CD4-positive, CD25-positive, alpha-beta regulatory T cell (primary cell): ENCODE measurements around the gene ASCL2. TPM values are rescaled to one million over a fixed set of nuclear protein-coding genes. Genes with fewer than 3 reads are reported as not detected.
A peak's percentile ranks its signal among the peaks of the same experiment; 100 is the strongest.

Source experiments
- ATAC-seq, 2 donors: fragments of 150-1000 bp; cut with Tn5 transposase; one replicate each; pipeline ENCODE4 v1.10.0; 2021; ENCODE audit warnings: low read depth in 2 of 2, moderate number of reproducible peaks in 2 of 2, moderate library complexity in 1 of 2
- DNase-seq, 3 donors: peaks; one replicate each; pipeline versions ENCODE4 v3.0.0 to v3.0.0-alpha.2; 2012 to 2022; ENCODE audit warnings: mixed read lengths in 1 of 3
- H3K27ac ChIP-seq: one replicate; pipeline ENCODE4 v1.7.0; 2013; ENCODE audit warnings: mild to moderate bottlenecking, low read length; ENCODE audit not compliant: insufficient read depth, poor library complexity, severe bottlenecking
- H3K27me3 ChIP-seq: one replicate; pipeline ENCODE4 v1.7.0; 2013; ENCODE audit warnings: low read length; ENCODE audit not compliant: control insufficient read depth, insufficient read depth
- H3K36me3 ChIP-seq: one replicate; pipeline ENCODE4 v1.7.0; 2013; ENCODE audit warnings: mild to moderate bottlenecking, low read length, moderate library complexity; ENCODE audit not compliant: control insufficient read depth, insufficient read depth
- H3K4me1 ChIP-seq: 2 replicates; pipeline ENCODE4 v1.7.0; 2013; ENCODE audit warnings: mild to moderate bottlenecking, low read length; ENCODE audit not compliant: insufficient read depth, control insufficient read depth, poor library complexity, severe bottlenecking
- H3K4me3 ChIP-seq: one replicate; pipeline ENCODE4 v1.7.0; 2013; ENCODE audit warnings: low read depth, mild to moderate bottlenecking, low read length, moderate library complexity
- H3K9me3 ChIP-seq, 2 experiments: 1 replicate in 1 of 2; 2 replicates in 1 of 2; pipeline ENCODE4 v1.7.0; 2013; ENCODE audit warnings: low read length in 2 of 2, mild to moderate bottlenecking in 1 of 2, moderate library complexity in 1 of 2; ENCODE audit not compliant: control insufficient read depth in 2 of 2
- H3K27ac Mint-ChIP-seq, 3 donors: one replicate each; pipeline ENCODE4 v1.8.0; 2020 to 2022; ENCODE audit warnings: mild to moderate bottlenecking in 3 of 3, mixed read lengths in 3 of 3, moderate library complexity in 2 of 3
- H3K27me3 Mint-ChIP-seq: one replicate; pipeline ENCODE4 v1.8.0; 2022; ENCODE audit warnings: mild to moderate bottlenecking, mixed read lengths
- H3K36me3 Mint-ChIP-seq: one replicate; pipeline ENCODE4 v1.8.0; 2020; ENCODE audit warnings: mixed read lengths
- H3K4me1 Mint-ChIP-seq, 4 donors: one replicate each; pipeline ENCODE4 v1.8.0; 2020 to 2022; ENCODE audit warnings: mixed read lengths in 4 of 4, mild to moderate bottlenecking in 1 of 4
- H3K4me3 Mint-ChIP-seq, 4 donors: one replicate each; pipeline ENCODE4 v1.8.0; 2020 to 2022; ENCODE audit warnings: mild to moderate bottlenecking in 4 of 4, mixed read lengths in 4 of 4, moderate library complexity in 3 of 4
- H3K9me3 Mint-ChIP-seq, 7 donors: one replicate each; pipeline ENCODE4 v1.8.0; 2020 to 2022; ENCODE audit warnings: mixed read lengths in 7 of 7, mild to moderate bottlenecking in 3 of 7, moderate library complexity in 2 of 7
- polyA plus RNA-seq, 4 donors: library from polyadenylated mRNA; unstranded; fragments of 300-500 nt; fragmentation: Illumina TruSeq; gene quantifications; one replicate each; pipeline ENCODE4 v1.2.3, GENCODE V29; 2021
- total RNA-seq: library from RNA; stranded (reverse); gene quantifications from one replicate; pipeline ENCODE4 v1.2.3, GENCODE V29; 2022

The ASCL2 gene
- total and polyA plus RNA-seq, 5 donors from 2014 or later = 0.13 to 0.47 (median 0.20) TPM

DNA sequence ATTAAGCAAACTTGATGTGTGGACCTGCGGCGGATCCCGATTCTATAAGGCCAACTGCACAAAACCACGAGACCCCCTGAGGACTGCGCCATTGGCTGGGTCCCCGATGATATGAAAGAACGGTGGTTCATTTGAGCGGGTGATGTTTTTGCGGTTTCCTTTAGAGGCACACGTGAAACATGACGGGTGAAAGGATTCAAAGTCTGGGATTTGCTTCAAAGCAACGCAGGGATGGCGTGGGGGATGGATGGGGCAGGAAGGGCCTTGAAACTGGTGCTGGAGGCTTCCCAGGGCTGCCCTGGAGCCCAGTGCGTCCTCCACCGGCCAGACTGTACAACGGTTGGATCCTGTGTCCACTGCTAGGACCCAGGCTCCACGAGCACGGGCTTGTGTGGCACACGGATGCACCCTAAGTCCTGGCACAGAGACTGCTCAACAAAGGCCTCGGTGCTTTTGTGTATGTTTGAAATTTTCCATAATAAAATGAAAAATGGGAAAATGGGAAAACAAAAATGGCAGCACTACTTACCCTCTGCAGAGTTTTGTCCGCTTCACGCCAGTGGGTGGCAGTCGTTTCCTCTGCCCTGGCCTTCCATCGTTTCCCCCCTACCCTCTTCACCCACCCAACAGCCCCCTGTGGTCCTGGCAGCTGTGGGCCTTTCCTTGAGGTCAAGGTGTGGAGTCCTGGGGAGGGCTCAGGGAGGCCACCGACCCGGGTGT is 3.6 kb downstream of the ASCL2 start:
- ATAC-seq (no peak), DNase-seq (no peak)
- H3K4me1 Mint-ChIP-seq = peaks cover 0 to 33% (median 14%) of the 10 kb centered on the region in 4 donors
- H3K4me1 ChIP-seq = peaks cover 41% of the 10 kb centered on the region
- no peaks in the 10 kb centered on the region for H3K36me3 ChIP-seq
- H3K4me3 ChIP-seq = no peak overlapping the region
- no peak overlapping the region for H3K27ac Mint-ChIP-seq
- H3K9me3 ChIP-seq = no peaks in the 10 kb centered on the region
- peak overlapping the region; percentile 2 to 76 (median 50) for H3K4me3 Mint-ChIP-seq
- no peak overlapping the region for H3K27ac ChIP-seq
- H3K36me3 Mint-ChIP-seq = no peaks in the 10 kb centered on the region
- no peaks in the 10 kb centered on the region for H3K9me3 Mint-ChIP-seq
- no peaks in the 10 kb centered on the region for H3K27me3 ChIP-seq
- H3K27me3 Mint-ChIP-seq = peaks cover 18% of the 10 kb centered on the region

- peaks cover 40% of the 10 kb centered on the region for H3K4me1 ChIP-seq
- Mint-ChIP-seq H3K4me1 (peaks cover 0 to 29% (median 14%) of the 10 kb centered on the region in 4 donors), H3K27me3 (peaks cover 13% of the 10 kb centered on the region), H3K9me3 (no peaks in the 10 kb centered on the region), H3K4me3 (peak overlapping the region; percentile 46 to 81 (median 74)), H3K36me3 (no peaks in the 10 kb centered on the region), H3K27ac (peak overlapping the region in 2 of 3 donors; percentile 55 to 82)
- no peaks in the 10 kb centered on the region for H3K36me3 ChIP-seq
- H3K27ac ChIP-seq = no peak overlapping the region
- H3K27me3 ChIP-seq = no peaks in the 10 kb centered on the region
- DNase-seq (no peak), ATAC-seq (no peak)
- H3K9me3 ChIP-seq = no peaks in the 10 kb centered on the region
- H3K4me3 ChIP-seq = peak overlapping the region; percentile 8
These were observed 4.4 kb downstream of the ASCL2 start for GRCh38 chr11:2265854-2266585.

- peak overlapping the region; percentile 8 for H3K4me3 ChIP-seq
- DNase-seq (peak in 1 of 3 donors; percentile 44), ATAC-seq (peak; percentile 11 to 46)
- no peaks in the 10 kb centered on the region for H3K27me3 ChIP-seq
- Mint-ChIP-seq H3K9me3 (no peaks in the 10 kb centered on the region), H3K4me3 (peak overlapping the region; percentile 46 to 81 (median 74)), H3K36me3 (no peaks in the 10 kb centered on the region), H3K4me1 (peaks cover 0 to 27% (median 14%) of the 10 kb centered on the region in 4 donors), H3K27me3 (peaks cover 13% of the 10 kb centered on the region), H3K27ac (peak overlapping the region in 1 of 3 donors; percentile 82)
- no peaks in the 10 kb centered on the region for H3K36me3 ChIP-seq
- no peaks in the 10 kb centered on the region for H3K9me3 ChIP-seq
- peaks cover 33% of the 10 kb centered on the region for H3K4me1 ChIP-seq
- H3K27ac ChIP-seq = no peak overlapping the region
These were observed 5.0 kb downstream of the ASCL2 start for GRCh38 chr11:2265396-2265795.

DNA sequence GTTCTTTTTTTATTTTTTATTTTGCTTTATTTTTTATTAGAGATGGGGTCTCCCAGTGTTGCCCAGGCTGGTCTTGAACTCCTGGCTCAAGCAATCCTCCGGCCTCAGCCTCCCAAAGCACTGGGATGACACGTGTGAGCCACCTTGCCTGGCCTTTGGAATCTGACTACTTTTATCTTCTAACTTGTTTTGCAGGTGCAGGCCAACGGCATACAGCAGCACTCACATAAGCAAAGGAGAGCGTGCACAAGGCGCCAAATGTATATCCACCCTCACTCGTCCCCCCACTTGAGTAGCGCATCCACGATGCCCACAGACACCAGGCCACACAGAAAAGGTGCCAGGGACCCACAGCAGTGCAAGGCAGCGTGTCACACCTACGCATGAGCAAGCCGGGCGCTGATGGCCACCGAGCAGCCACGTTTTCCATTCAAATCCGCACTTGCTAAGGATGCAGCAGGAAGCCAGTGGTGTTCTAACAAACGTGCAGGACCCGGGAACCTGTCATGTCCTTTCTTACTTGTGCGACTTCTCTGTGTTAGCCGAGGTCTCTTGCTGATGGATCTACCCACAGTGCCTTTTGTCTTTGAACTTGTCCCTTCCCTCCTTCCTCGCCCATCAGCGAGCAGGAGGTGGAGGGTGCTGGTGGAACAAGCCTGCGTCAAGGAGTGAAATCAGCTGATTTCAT is 5.9 kb downstream of the ASCL2 start:
- no peak for ATAC-seq
- Mint-ChIP-seq H3K36me3 (no peaks in the 10 kb centered on the region), H3K4me3 (no peak overlapping the region), H3K9me3 (no peaks in the 10 kb centered on the region), H3K4me1 (peaks cover 0 to 26% (median 14%) of the 10 kb centered on the region in 4 donors), H3K27me3 (peaks cover 13% of the 10 kb centered on the region), H3K27ac (peak overlapping the region in 1 of 3 donors; percentile 12)
- Histone ChIP-seq H3K36me3 (no peaks in the 10 kb centered on the region), H3K9me3 (no peaks in the 10 kb centered on the region), H3K4me1 (peaks cover 24% of the 10 kb centered on the region), H3K27ac (no peak overlapping the region), H3K27me3 (no peaks in the 10 kb centered on the region), H3K4me3 (no peak overlapping the region)
- no peak for DNase-seq

- DNase-seq (no peak), ATAC-seq (no peak)
- no peaks in the 10 kb centered on the region for H3K9me3 Mint-ChIP-seq
- Histone ChIP-seq H3K9me3 (no peaks in the 10 kb centered on the region), H3K4me3 (no peak overlapping the region), H3K27ac (no peak overlapping the region), H3K27me3 (no peaks in the 10 kb centered on the region), H3K4me1 (peaks cover 18% of the 10 kb centered on the region), H3K36me3 (no peaks in the 10 kb centered on the region)
- H3K4me3 Mint-ChIP-seq = no peak overlapping the region
- H3K36me3 Mint-ChIP-seq = no peaks in the 10 kb centered on the region
- H3K27ac Mint-ChIP-seq = no peak overlapping the region
- H3K4me1 Mint-ChIP-seq = peaks cover 0 to 26% (median 14%) of the 10 kb centered on the region in 4 donors
- peaks cover 13% of the 10 kb centered on the region for H3K27me3 Mint-ChIP-seq
These were observed 6.5 kb downstream of the ASCL2 start for GRCh38 chr11:2263724-2264360.

GRCh38 chr11:2263071-2263565 is 7.3 kb downstream of the ASCL2 start:
- no peaks in the 10 kb centered on the region for H3K27me3 ChIP-seq
- Mint-ChIP-seq H3K4me3 (no peak overlapping the region), H3K27me3 (peaks cover 9% of the 10 kb centered on the region), H3K27ac (no peak overlapping the region), H3K9me3 (no peaks in the 10 kb centered on the region), H3K4me1 (peaks cover 0 to 20% (median 13%) of the 10 kb centered on the region in 4 donors), H3K36me3 (no peaks in the 10 kb centered on the region)
- H3K9me3 ChIP-seq = no peaks in the 10 kb centered on the region
- peaks cover 14% of the 10 kb centered on the region for H3K4me1 ChIP-seq
- H3K4me3 ChIP-seq = no peak overlapping the region
- H3K36me3 ChIP-seq = no peaks in the 10 kb centered on the region
- ATAC-seq (no peak), DNase-seq (no peak)
- no peak overlapping the region for H3K27ac ChIP-seq

GRCh38 chr11:2262301-2263070 is 7.9 kb downstream of the ASCL2 start:
- no peak for ATAC-seq
- Histone ChIP-seq H3K4me1 (peaks cover 14% of the 10 kb centered on the region), H3K27me3 (no peaks in the 10 kb centered on the region), H3K36me3 (no peaks in the 10 kb centered on the region), H3K27ac (no peak overlapping the region), H3K4me3 (no peak overlapping the region), H3K9me3 (no peaks in the 10 kb centered on the region)
- Mint-ChIP-seq H3K36me3 (no peaks in the 10 kb centered on the region), H3K9me3 (no peaks in the 10 kb centered on the region), H3K27ac (no peak overlapping the region), H3K4me3 (no peak overlapping the region), H3K27me3 (peaks cover 5% of the 10 kb centered on the region), H3K4me1 (peaks cover 0 to 18% (median 13%) of the 10 kb centered on the region in 4 donors)
- no peak for DNase-seq
